Endodermal cell (in vitro differentiated cells): Measurements from ENCODE around the gene GPR183. TPM values are rescaled to one million over a fixed set of nuclear protein-coding genes. Genes with fewer than 3 reads are reported as not detected.

Experiments used
- DNase-seq: peaks from one replicate; pipeline ENCODE4 v3.0.0-alpha.2; 2017
- H3K27ac ChIP-seq: 2 replicates; pipeline ENCODE4 v1.5.1; 2013; ENCODE audit warnings: mild to moderate bottlenecking, low read depth, low read length, moderate library complexity
- H3K27me3 ChIP-seq: 2 replicates; pipeline ENCODE4 v1.6.1; 2013; ENCODE audit warnings: mild to moderate bottlenecking, low read length, moderate library complexity; ENCODE audit not compliant: insufficient read depth, control insufficient read depth, poor library complexity, severe bottlenecking
- H3K36me3 ChIP-seq: 2 replicates; pipeline ENCODE4 v1.7.0; 2013; ENCODE audit warnings: mild to moderate bottlenecking, low read length, moderate library complexity; ENCODE audit not compliant: control insufficient read depth, insufficient read depth
- H3K4me1 ChIP-seq: one replicate; pipeline ENCODE4 v1.7.0; 2013; ENCODE audit warnings: low read length; ENCODE audit not compliant: control insufficient read depth, insufficient read depth
- H3K4me3 ChIP-seq: 2 replicates; pipeline ENCODE4 v1.5.1; 2013; ENCODE audit warnings: mild to moderate bottlenecking, low read length, moderate library complexity
- H3K9ac ChIP-seq: 2 replicates; pipeline ENCODE4 v1.6.1; 2013; ENCODE audit warnings: mild to moderate bottlenecking, low read length, moderate library complexity; ENCODE audit not compliant: poor library complexity, severe bottlenecking; ENCODE audit errors: extremely low read depth
- H3K9me3 ChIP-seq: 2 replicates; pipeline ENCODE4 v1.6.1; 2013; ENCODE audit warnings: mild to moderate bottlenecking, low read length, moderate library complexity; ENCODE audit not compliant: control insufficient read depth
- H3K27ac Mint-ChIP-seq: 2 replicates; pipeline ENCODE4 v1.8.0; 2020; ENCODE audit warnings: mixed read lengths
- H3K27me3 Mint-ChIP-seq: 2 replicates; pipeline ENCODE4 v1.8.0; 2021; ENCODE audit warnings: mild to moderate bottlenecking, mixed read lengths; ENCODE audit not compliant: insufficient read depth
- H3K36me3 Mint-ChIP-seq: 2 replicates; pipeline ENCODE4 v1.8.0; 2020; ENCODE audit warnings: low read depth, mixed read lengths
- H3K4me1 Mint-ChIP-seq: 2 replicates; pipeline ENCODE4 v1.8.0; 2020; ENCODE audit warnings: mixed read lengths
- H3K4me3 Mint-ChIP-seq: 2 replicates; pipeline ENCODE4 v1.8.0; 2020; ENCODE audit warnings: mild to moderate bottlenecking, moderate library complexity, mixed read lengths
- H3K9me3 Mint-ChIP-seq: 2 replicates; pipeline ENCODE4 v1.8.0; 2020; ENCODE audit warnings: mild to moderate bottlenecking, mixed read lengths
- WGBS, 2 experiments: methylation state at CpG; one replicate each; pipeline versions ENCODE4 v1.1.5 to v1.1.7; 2013; ENCODE audit warnings: missing lambda C conversion rate in 2 of 2, mixed read lengths in 1 of 2; ENCODE audit not compliant: insufficient coverage in 1 of 2, insufficient read length in 1 of 2; 5-methylcytosine and 5-hydroxymethylcytosine counted together
- total RNA-seq, 2 donors: library from RNA; stranded (reverse); fragmentation: NEBNext Ultra II Directional in 1 of 2; extraction: Animal tissue kit (Norgen Biotek cat#: 25700) in 1 of 2; gene quantifications; 2 replicates in 1 of 2; 3 replicates in 1 of 2; pipeline ENCODE4 v1.2.1, GENCODE V29; 2021
- TF ChIP-seq, protein P1 (sequence below): fragments of 200-600 bp; sonication (generic); conservative IDR thresholded peaks from 2 replicates; pipeline ENCODE4 v1.5.0; 2021; ENCODE audit warnings: antibody characterized with exemption, mild to moderate bottlenecking

Gene GPR183
- total RNA-seq, 2 donors from 2014 or later, result 0.62 TPM; not detected in 1

DNA sequence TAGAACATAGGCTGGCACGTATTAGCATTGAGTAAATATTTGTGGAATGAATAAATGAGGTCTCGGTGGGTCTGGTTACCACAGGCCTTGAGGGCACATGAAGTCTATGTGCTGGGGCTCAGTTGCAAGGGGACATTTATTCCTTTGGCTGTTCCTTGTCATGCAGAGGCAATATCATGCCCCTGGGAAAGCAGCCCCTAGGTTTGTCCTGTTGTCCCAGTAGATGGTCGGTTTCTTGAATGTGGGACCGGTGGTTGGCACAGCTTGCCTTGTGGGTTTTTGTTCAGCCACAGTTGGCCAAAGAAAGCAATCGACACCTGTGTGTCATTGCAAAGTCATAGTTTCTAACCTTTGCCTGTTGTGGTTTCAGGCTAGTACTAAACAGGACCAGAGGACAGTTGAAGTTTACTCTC, 24.7 kb upstream of the GPR183 start:
- H3K4me3 Mint-ChIP-seq, result no peak overlapping the region
- DNase-seq, result no peak
- TF ChIP-seq, protein P1, sequence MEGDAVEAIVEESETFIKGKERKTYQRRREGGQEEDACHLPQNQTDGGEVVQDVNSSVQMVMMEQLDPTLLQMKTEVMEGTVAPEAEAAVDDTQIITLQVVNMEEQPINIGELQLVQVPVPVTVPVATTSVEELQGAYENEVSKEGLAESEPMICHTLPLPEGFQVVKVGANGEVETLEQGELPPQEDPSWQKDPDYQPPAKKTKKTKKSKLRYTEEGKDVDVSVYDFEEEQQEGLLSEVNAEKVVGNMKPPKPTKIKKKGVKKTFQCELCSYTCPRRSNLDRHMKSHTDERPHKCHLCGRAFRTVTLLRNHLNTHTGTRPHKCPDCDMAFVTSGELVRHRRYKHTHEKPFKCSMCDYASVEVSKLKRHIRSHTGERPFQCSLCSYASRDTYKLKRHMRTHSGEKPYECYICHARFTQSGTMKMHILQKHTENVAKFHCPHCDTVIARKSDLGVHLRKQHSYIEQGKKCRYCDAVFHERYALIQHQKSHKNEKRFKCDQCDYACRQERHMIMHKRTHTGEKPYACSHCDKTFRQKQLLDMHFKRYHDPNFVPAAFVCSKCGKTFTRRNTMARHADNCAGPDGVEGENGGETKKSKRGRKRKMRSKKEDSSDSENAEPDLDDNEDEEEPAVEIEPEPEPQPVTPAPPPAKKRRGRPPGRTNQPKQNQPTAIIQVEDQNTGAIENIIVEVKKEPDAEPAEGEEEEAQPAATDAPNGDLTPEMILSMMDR, result no peak
- H3K4me3 ChIP-seq, result no peak overlapping the region
- H3K4me1 ChIP-seq, result no peaks in the 10 kb centered on the region
- no peaks in the 10 kb centered on the region for H3K27me3 ChIP-seq
- no peaks in the 10 kb centered on the region for H3K9me3 ChIP-seq
- WGBS, 2 experiments, result 92 to 100% methylated on average over 3 to 5 of the region's 5 CpGs
- no peak overlapping the region for H3K9ac ChIP-seq
- no peaks in the 10 kb centered on the region for H3K27me3 Mint-ChIP-seq
- no peak overlapping the region for H3K27ac ChIP-seq
- peaks cover 38% of the 10 kb centered on the region for H3K36me3 ChIP-seq
- H3K36me3 Mint-ChIP-seq, result peaks cover 35% of the 10 kb centered on the region
- peaks cover 5% of the 10 kb centered on the region for H3K4me1 Mint-ChIP-seq
- no peaks in the 10 kb centered on the region for H3K9me3 Mint-ChIP-seq
- H3K27ac Mint-ChIP-seq, result no peak overlapping the region

DNA sequence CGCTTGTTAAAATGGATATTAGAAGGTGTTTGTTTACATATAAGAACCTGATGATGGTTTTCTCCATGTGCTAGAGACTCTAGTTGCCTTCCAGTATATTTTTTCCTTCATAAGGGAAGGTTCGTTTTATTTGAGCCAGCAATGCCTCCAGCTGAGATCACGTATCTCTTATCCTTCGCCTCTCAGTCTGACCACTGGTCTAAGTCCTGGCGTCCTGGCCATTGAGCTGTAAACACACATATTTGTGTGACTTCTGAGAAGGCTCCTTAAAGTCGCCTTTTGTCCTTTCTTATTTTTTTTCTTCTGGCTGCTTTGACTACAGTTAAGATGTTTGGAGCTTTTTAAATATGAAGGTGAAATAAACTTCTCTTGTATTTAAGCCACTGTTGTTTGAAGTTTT, 23.7 kb upstream of the GPR183 start:
- H3K36me3 ChIP-seq, result peaks cover 40% of the 10 kb centered on the region
- Mint-ChIP-seq H3K4me3 (no peak overlapping the region), H3K27me3 (no peaks in the 10 kb centered on the region), H3K9me3 (no peaks in the 10 kb centered on the region), H3K4me1 (peaks cover 5% of the 10 kb centered on the region), H3K36me3 (peaks cover 33% of the 10 kb centered on the region), H3K27ac (no peak overlapping the region)
- no peak overlapping the region for H3K9ac ChIP-seq
- no peaks in the 10 kb centered on the region for H3K27me3 ChIP-seq
- no peak overlapping the region for H3K27ac ChIP-seq
- 61 to 65% methylated on average over 5 of the region's 6 CpGs for WGBS, 2 experiments
- H3K4me1 ChIP-seq, result no peaks in the 10 kb centered on the region
- no peak for DNase-seq
- H3K4me3 ChIP-seq, result no peak overlapping the region
- TF ChIP-seq, protein P1, result no peak
- H3K9me3 ChIP-seq, result no peaks in the 10 kb centered on the region

DNA sequence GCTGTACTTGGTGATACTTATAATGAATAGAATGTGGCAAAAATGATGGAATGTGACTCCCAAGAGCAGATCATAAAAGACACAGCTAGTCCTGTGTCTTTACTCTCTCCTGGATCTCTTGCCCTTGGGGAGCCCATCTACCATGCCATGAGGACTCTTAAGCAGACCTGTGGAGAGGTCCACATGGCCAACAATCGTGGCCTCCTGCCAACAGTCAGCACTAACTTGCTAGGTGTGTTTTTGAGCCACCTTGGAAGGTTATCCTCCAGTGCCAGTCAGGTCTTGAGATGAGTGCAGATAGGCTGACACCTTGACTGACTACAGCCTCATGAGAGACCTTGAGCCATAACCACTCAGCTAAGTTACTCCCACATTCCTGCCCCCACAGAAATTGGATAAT, 22.3 kb upstream of the GPR183 start:
- Histone ChIP-seq H3K27me3 (no peaks in the 10 kb centered on the region), H3K36me3 (peaks cover 29% of the 10 kb centered on the region), H3K9me3 (no peaks in the 10 kb centered on the region), H3K4me1 (no peaks in the 10 kb centered on the region), H3K4me3 (no peak overlapping the region), H3K9ac (no peak overlapping the region), H3K27ac (no peak overlapping the region)
- Mint-ChIP-seq H3K9me3 (no peaks in the 10 kb centered on the region), H3K4me1 (peaks cover 5% of the 10 kb centered on the region), H3K27ac (no peak overlapping the region), H3K27me3 (no peaks in the 10 kb centered on the region), H3K36me3 (peaks cover 33% of the 10 kb centered on the region), H3K4me3 (no peak overlapping the region)
- WGBS, 2 experiments, result 100% methylated on average over 1 of the region's 1 CpG
- DNase-seq, result no peak
- TF ChIP-seq, protein P1, result no peak
